GM12891 (cell line): ENCODE measurements around the gene PELI2.

Experiments
- PAX5 ChIP-seq: IDR thresholded peaks from 2 replicates; pipeline ENCODE4 v1.6.1; 2011; ENCODE audit warnings: low read length, moderate library complexity, mild to moderate bottlenecking; ENCODE audit not compliant: insufficient read depth, severe bottlenecking
- POLR2A ChIP-seq: IDR thresholded peaks from 2 replicates; pipeline ENCODE4 v1.6.1; 2011; ENCODE audit warnings: low read depth, low read length, control low read depth
- POLR2AphosphoS5 ChIP-seq: IDR thresholded peaks from 2 replicates; pipeline ENCODE4 v1.6.1; 2011; ENCODE audit warnings: low read depth, low read length, control low read depth
- POU2F2 ChIP-seq: IDR thresholded peaks from 2 replicates; pipeline ENCODE4 v1.6.1; 2011; ENCODE audit warnings: low read depth, mild to moderate bottlenecking, control low read depth, low read length, moderate library complexity
- SPI1 ChIP-seq: IDR thresholded peaks from 2 replicates; pipeline ENCODE4 v1.6.1; 2011; ENCODE audit warnings: low read depth, low read length, control low read depth
- TAF1 ChIP-seq: IDR thresholded peaks from 2 replicates; pipeline ENCODE4 v1.6.1; 2011; ENCODE audit warnings: low read depth, low read length, control low read depth

DNA sequence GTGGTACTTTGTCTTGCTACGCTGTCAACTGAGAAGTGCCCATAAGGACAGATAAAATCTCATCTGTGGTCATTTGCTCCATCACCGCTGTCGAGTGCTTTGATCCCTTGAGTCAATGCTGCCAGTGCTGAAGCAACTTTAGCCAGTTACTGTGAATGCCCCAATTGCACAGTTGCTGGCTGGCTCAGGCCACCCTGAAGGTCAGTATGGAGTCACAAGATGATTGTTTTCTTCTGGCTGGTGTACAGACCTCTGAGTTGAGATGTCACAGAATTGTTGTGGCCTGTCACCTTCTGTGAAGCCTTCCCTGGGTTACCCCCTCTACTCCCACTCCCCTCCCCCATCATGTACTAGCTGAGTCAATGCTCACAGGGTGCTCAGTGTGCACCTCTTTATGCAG lies 92.9 kb downstream of the PELI2 start:
- TF ChIP-seq POLR2A (no peak), POLR2AphosphoS5 (no peak), SPI1 (no peak), TAF1 (no peak), POU2F2 (no peak), PAX5 (no peak)
